DOHH2 (cell line): ENCODE results near the gene AKAP11.

Experiments used
- EZH2phosphoT487 ChIP-seq: fragments of 200-600 bp; sonication (generic); IDR thresholded peaks from 2 replicates; pipeline ENCODE4 v1.6.1; 2017; ENCODE audit warnings: borderline replicate concordance, mild to moderate bottlenecking, antibody characterized with exemption, low read length, moderate library complexity, mixed read lengths
- TF ChIP-seq, protein P1 (sequence below): fragments of 200-600 bp; sonication (generic); IDR thresholded peaks from one replicate; pipeline ENCODE4 v1.5.1; 2014; ENCODE audit warnings: antibody characterized with exemption, mild to moderate bottlenecking, low read depth, low read length; ENCODE audit not compliant: poor library complexity, severe bottlenecking

DNA sequence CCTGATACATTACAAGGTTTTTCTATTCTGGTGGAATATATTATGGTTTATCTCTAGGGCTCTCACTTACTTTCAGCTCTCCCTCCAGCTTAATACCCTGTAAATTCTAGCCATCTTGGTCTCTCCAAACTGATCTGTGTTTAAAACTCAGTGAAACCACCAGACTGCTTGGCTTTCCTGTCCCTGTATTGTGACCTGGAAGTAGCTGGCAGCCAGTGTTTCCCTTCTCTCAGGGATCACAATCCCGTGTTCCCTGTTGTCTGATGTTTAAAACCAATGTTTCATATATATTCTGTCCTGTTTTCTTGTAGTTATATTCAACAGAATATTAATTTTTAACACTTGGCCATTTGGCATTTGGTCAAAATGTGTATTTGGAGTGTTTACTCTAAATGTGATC lies 8.0 kb downstream of the AKAP11 start:
- TF ChIP-seq, protein P1, sequence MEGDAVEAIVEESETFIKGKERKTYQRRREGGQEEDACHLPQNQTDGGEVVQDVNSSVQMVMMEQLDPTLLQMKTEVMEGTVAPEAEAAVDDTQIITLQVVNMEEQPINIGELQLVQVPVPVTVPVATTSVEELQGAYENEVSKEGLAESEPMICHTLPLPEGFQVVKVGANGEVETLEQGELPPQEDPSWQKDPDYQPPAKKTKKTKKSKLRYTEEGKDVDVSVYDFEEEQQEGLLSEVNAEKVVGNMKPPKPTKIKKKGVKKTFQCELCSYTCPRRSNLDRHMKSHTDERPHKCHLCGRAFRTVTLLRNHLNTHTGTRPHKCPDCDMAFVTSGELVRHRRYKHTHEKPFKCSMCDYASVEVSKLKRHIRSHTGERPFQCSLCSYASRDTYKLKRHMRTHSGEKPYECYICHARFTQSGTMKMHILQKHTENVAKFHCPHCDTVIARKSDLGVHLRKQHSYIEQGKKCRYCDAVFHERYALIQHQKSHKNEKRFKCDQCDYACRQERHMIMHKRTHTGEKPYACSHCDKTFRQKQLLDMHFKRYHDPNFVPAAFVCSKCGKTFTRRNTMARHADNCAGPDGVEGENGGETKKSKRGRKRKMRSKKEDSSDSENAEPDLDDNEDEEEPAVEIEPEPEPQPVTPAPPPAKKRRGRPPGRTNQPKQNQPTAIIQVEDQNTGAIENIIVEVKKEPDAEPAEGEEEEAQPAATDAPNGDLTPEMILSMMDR = no peak
- no peak for TF ChIP-seq EZH2phosphoT487
